Measurements from ENCODE around the gene MTNR1B.

Gene MTNR1B

GRCh38 chr11:92969634-92970347, at the start of gene MTNR1B:
TSS of gene MTNR1B (plus strand) at chr11:92969651. CDS start at chr11:92969726, 75 bp downstream.
- DNase-seq (ENCODE audit: extremely low read depth, low read depth) = no peak
- no peak for TF ChIP-seq CTCF (IDR thresholded peaks at IDR 0.05; ENCODE audit: low read depth, low read length, missing control alignments)
- no peak within 1 kb of the TSS for H3K4me3 ChIP-seq (replicated peaks; ENCODE audit: low read depth, low read length)

GRCh38 chr11:92920331-92920730, 49.1 kb upstream of the MTNR1B start:
- DNase-seq (ENCODE audit: extremely low read depth, low read depth) = no peak
- no peak overlapping the region for H3K4me3 ChIP-seq (replicated peaks; ENCODE audit: low read depth, low read length)
- no peak for TF ChIP-seq CTCF (IDR thresholded peaks at IDR 0.05; ENCODE audit: low read depth, low read length, missing control alignments)

- no peak for DNase-seq (ENCODE audit: extremely low read depth, low read depth)
- TF ChIP-seq CTCF (IDR thresholded peaks at IDR 0.05; ENCODE audit: low read depth, low read length, missing control alignments) = no peak
- H3K4me3 ChIP-seq (replicated peaks; ENCODE audit: low read depth, low read length) = no peak overlapping the region
These were observed 46.7 kb upstream of the MTNR1B start for GRCh38 chr11:92922731-92923130.

GRCh38 chr11:92929246-92929645, 40.2 kb upstream of the MTNR1B start:
- DNase-seq (ENCODE audit: extremely low read depth, low read depth) = no peak
- no peak for TF ChIP-seq CTCF (IDR thresholded peaks at IDR 0.05; ENCODE audit: low read depth, low read length, missing control alignments)
- H3K4me3 ChIP-seq (replicated peaks; ENCODE audit: low read depth, low read length) = no peak overlapping the region

GRCh38 chr11:92929653-92930052, 39.8 kb upstream of the MTNR1B start:
- no peak overlapping the region for H3K4me3 ChIP-seq (replicated peaks; ENCODE audit: low read depth, low read length)
- DNase-seq (ENCODE audit: extremely low read depth, low read depth) = no peak
- no peak for TF ChIP-seq CTCF (IDR thresholded peaks at IDR 0.05; ENCODE audit: low read depth, low read length, missing control alignments)

GRCh38 chr11:92931746-92932422, 37.6 kb upstream of the MTNR1B start:
- no peak for TF ChIP-seq CTCF (IDR thresholded peaks at IDR 0.05; ENCODE audit: low read depth, low read length, missing control alignments)
- H3K4me3 ChIP-seq (replicated peaks; ENCODE audit: low read depth, low read length) = no peak overlapping the region
- no peak for DNase-seq (ENCODE audit: extremely low read depth, low read depth)
